ENCODE data around the gene TNFRSF6B.

TNFRSF6B gene

GRCh38 chr20:63694584-63695423 lies 1.6 kb upstream of the TNFRSF6B start:
- Histone ChIP-seq H4K20me1 (ENCODE audit: low read depth, low read length) (no peaks in the 10 kb centered on the region), H3K9ac (ENCODE audit: low read length) (no peak overlapping the region)

GRCh38 chr20:63695424-63696305 lies 787 bp upstream of the TNFRSF6B start:
- Histone ChIP-seq H3F3A (ENCODE audit: insufficient read depth) (no peaks in the 10 kb centered on the region), H3K36me3 (ENCODE audit: low read length) (no peaks in the 10 kb centered on the region), H3K4me3 (ENCODE audit: insufficient read depth, low read length, poor library complexity, severe bottlenecking) (no peak overlapping the region), H3K27me3 (ENCODE audit: low read length) (no peaks in the 10 kb centered on the region), H2AFZ (ENCODE audit: low read depth, low read length, severe bottlenecking) (no peak overlapping the region), H3K27ac (ENCODE audit: low read depth, low read length) (no peak overlapping the region), H3K9ac (ENCODE audit: low read length) (no peak overlapping the region), H3K9me3 (ENCODE audit: insufficient read depth, low read length) (no peaks in the 10 kb centered on the region), H3K79me2 (ENCODE audit: insufficient read depth, low read length) (no peaks in the 10 kb centered on the region), H3K4me2 (ENCODE audit: low read depth, low read length, poor library complexity, severe bottlenecking) (no peak overlapping the region), H4K20me1 (ENCODE audit: low read depth, low read length) (no peaks in the 10 kb centered on the region), H3K9me2 (replicated peaks; ENCODE audit: insufficient read depth, low read length) (no peaks in the 10 kb centered on the region)
- TF ChIP-seq EZH2phosphoT487 (conservative IDR thresholded peaks at IDR 0.05; ENCODE audit: low read length) = no peak

More at GRCh38 chr20:63694584-63695423, 1.6 kb upstream of the TNFRSF6B start:
- H3K79me2 ChIP-seq (ENCODE audit: insufficient read depth, low read length) = no peaks in the 10 kb centered on the region
- H3K27me3 ChIP-seq (ENCODE audit: low read length) = no peaks in the 10 kb centered on the region
- H3K9me2 ChIP-seq (replicated peaks; ENCODE audit: insufficient read depth, low read length) = no peaks in the 10 kb centered on the region
- no peak overlapping the region for H3K4me3 ChIP-seq (ENCODE audit: insufficient read depth, low read length, poor library complexity, severe bottlenecking)
- H3F3A ChIP-seq (ENCODE audit: insufficient read depth) = no peaks in the 10 kb centered on the region
- H3K4me2 ChIP-seq (ENCODE audit: low read depth, low read length, poor library complexity, severe bottlenecking) = no peak overlapping the region
- H3K36me3 ChIP-seq (ENCODE audit: low read length) = no peaks in the 10 kb centered on the region
- TF ChIP-seq CTCF (IDR thresholded peaks at IDR 0.05; ENCODE audit: insufficient read depth, low read length, poor library complexity, severe bottlenecking) = no peak
- no peak overlapping the region for H2AFZ ChIP-seq (ENCODE audit: low read depth, low read length, severe bottlenecking)
- no peak overlapping the region for H3K27ac ChIP-seq (ENCODE audit: low read depth, low read length)
- H3K9me3 ChIP-seq (ENCODE audit: insufficient read depth, low read length) = no peaks in the 10 kb centered on the region

GRCh38 chr20:63696306-63696627 lies 185 bp upstream of the TNFRSF6B start:
- Histone ChIP-seq H3K36me3 (ENCODE audit: low read length) (no peaks in the 10 kb centered on the region), H4K20me1 (ENCODE audit: low read depth, low read length) (no peaks in the 10 kb centered on the region), H3K79me2 (ENCODE audit: insufficient read depth, low read length) (no peaks in the 10 kb centered on the region), H3K4me2 (ENCODE audit: low read depth, low read length, poor library complexity, severe bottlenecking) (no peak overlapping the region), H3F3A (ENCODE audit: insufficient read depth) (no peaks in the 10 kb centered on the region), H3K27me3 (ENCODE audit: low read length) (no peaks in the 10 kb centered on the region), H3K4me3 (ENCODE audit: insufficient read depth, low read length, poor library complexity, severe bottlenecking) (no peak overlapping the region), H3K9me3 (ENCODE audit: insufficient read depth, low read length) (no peaks in the 10 kb centered on the region), H3K9me2 (replicated peaks; ENCODE audit: insufficient read depth, low read length) (no peaks in the 10 kb centered on the region), H2AFZ (ENCODE audit: low read depth, low read length, severe bottlenecking) (no peak overlapping the region), H3K27ac (ENCODE audit: low read depth, low read length) (no peak overlapping the region), H3K9ac (ENCODE audit: low read length) (no peak overlapping the region)
- TF ChIP-seq CTCF (IDR thresholded peaks at IDR 0.05; ENCODE audit: insufficient read depth, low read length, poor library complexity, severe bottlenecking) = no peak
- TF ChIP-seq EZH2phosphoT487 (conservative IDR thresholded peaks at IDR 0.05; ENCODE audit: low read length) = no peak

Measured in SU-DHL-6 (cell line).